ENCODE results near the gene HS2ST1.
"Not testable (repeated sequence)": the region's sequence is repeated elsewhere in the genome, so short reads cannot be mapped to it uniquely, and the experiment has no call there.

HS2ST1 gene

GRCh38 chr1:86951430-86951829 is 37.0 kb downstream of the HS2ST1 start:
- no peak for TF ChIP-seq POLR2A (IDR thresholded peaks at IDR 0.05; ENCODE audit: extremely low read depth, insufficient read length)
- no peak for TF ChIP-seq MYC (IDR thresholded peaks at IDR 0.05; ENCODE audit: low read depth, low read length)
- no peak for TF ChIP-seq CTCF (IDR thresholded peaks at IDR 0.05; ENCODE audit: low read depth, low read length)
- TF ChIP-seq MAX (IDR thresholded peaks at IDR 0.05; ENCODE audit: low read depth, low read length), result no peak
- H3K4me3 ChIP-seq (ENCODE audit: low read depth, low read length), result no peak overlapping the region
- DNase-seq (ENCODE audit: low read depth), result no peak

- TF ChIP-seq CTCF (IDR thresholded peaks at IDR 0.05; ENCODE audit: low read depth, low read length), result no peak
- TF ChIP-seq MYC (IDR thresholded peaks at IDR 0.05; ENCODE audit: low read depth, low read length), result no peak
- no peak for TF ChIP-seq POLR2A (IDR thresholded peaks at IDR 0.05; ENCODE audit: extremely low read depth, insufficient read length)
- TF ChIP-seq MAX (IDR thresholded peaks at IDR 0.05; ENCODE audit: low read depth, low read length), result no peak
- H3K4me3 ChIP-seq (ENCODE audit: low read depth, low read length), result no peak overlapping the region
- DNase-seq (ENCODE audit: low read depth), result no peak
These were observed 38.7 kb downstream of the HS2ST1 start for GRCh38 chr1:86953167-86953566.

GRCh38 chr1:86955678-86956077 is 41.2 kb downstream of the HS2ST1 start:
- no peak for DNase-seq (ENCODE audit: low read depth)
- no peak overlapping the region for H3K4me3 ChIP-seq (ENCODE audit: low read depth, low read length)
- TF ChIP-seq MAX (IDR thresholded peaks at IDR 0.05; ENCODE audit: low read depth, low read length) (no peak), CTCF (IDR thresholded peaks at IDR 0.05; ENCODE audit: low read depth, low read length) (no peak), POLR2A (IDR thresholded peaks at IDR 0.05; ENCODE audit: extremely low read depth, insufficient read length) (no peak), MYC (IDR thresholded peaks at IDR 0.05; ENCODE audit: low read depth, low read length) (no peak)

GRCh38 chr1:86956221-86956620 is 41.8 kb downstream of the HS2ST1 start:
- TF ChIP-seq CTCF (IDR thresholded peaks at IDR 0.05; ENCODE audit: low read depth, low read length) (no peak), MAX (IDR thresholded peaks at IDR 0.05; ENCODE audit: low read depth, low read length) (no peak), MYC (IDR thresholded peaks at IDR 0.05; ENCODE audit: low read depth, low read length) (no peak), POLR2A (IDR thresholded peaks at IDR 0.05; ENCODE audit: extremely low read depth, insufficient read length) (no peak)
- H3K4me3 ChIP-seq (ENCODE audit: low read depth, low read length), result no peak overlapping the region
- DNase-seq (ENCODE audit: low read depth), result no peak

GRCh38 chr1:86957221-86957620 is 42.8 kb downstream of the HS2ST1 start:
- H3K4me3 ChIP-seq (ENCODE audit: low read depth, low read length), result no peak overlapping the region
- DNase-seq (ENCODE audit: low read depth), result no peak
- no peak for TF ChIP-seq MAX (IDR thresholded peaks at IDR 0.05; ENCODE audit: low read depth, low read length)
- no peak for TF ChIP-seq MYC (IDR thresholded peaks at IDR 0.05; ENCODE audit: low read depth, low read length)
- no peak for TF ChIP-seq CTCF (IDR thresholded peaks at IDR 0.05; ENCODE audit: low read depth, low read length)
- no peak for TF ChIP-seq POLR2A (IDR thresholded peaks at IDR 0.05; ENCODE audit: extremely low read depth, insufficient read length)

GRCh38 chr1:86960548-86960947 is 46.1 kb downstream of the HS2ST1 start:
- H3K4me3 ChIP-seq (ENCODE audit: low read depth, low read length), result no peak overlapping the region
- TF ChIP-seq MYC (IDR thresholded peaks at IDR 0.05; ENCODE audit: low read depth, low read length) (no peak), MAX (IDR thresholded peaks at IDR 0.05; ENCODE audit: low read depth, low read length) (no peak), CTCF (IDR thresholded peaks at IDR 0.05; ENCODE audit: low read depth, low read length) (no peak), POLR2A (IDR thresholded peaks at IDR 0.05; ENCODE audit: extremely low read depth, insufficient read length) (no peak)
- no peak for DNase-seq (ENCODE audit: low read depth)

GRCh38 chr1:86963841-86964240 is 49.4 kb downstream of the HS2ST1 start:
- DNase-seq (ENCODE audit: low read depth); H3K4me3 ChIP-seq (ENCODE audit: low read depth, low read length): not testable (repeated sequence)

Measured in NB4 (cell line).